ENCODE data around the gene TSC22D2.

Gene TSC22D2

DNA sequence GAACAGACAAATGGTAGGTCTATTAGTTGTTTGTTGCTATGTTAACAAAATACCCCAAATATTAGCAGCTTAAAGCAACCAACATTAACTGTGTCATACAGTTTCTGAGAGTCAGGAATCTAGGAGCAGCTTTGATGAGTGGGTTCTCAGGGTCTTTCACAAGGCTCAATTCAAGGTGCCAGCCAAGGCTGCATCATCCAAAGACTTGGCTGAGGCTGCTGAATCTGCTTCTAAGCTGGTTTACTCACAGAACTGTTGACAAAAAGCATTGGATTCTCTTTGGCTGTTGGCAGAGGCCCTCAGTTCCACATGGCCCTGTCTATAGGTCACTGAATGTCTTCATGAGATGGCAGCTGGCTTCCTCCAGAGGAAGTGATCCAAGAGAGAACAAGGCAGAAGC lies 40.3 kb upstream of the TSC22D2 start:
- no peaks in the 10 kb centered on the region for H3K9me3 ChIP-seq (ENCODE audit: control insufficient read depth, insufficient read depth, low read length)
- no peaks in the 10 kb centered on the region for H3K79me2 ChIP-seq (ENCODE audit: control insufficient read depth, low read length)
- H3K9me2 ChIP-seq (replicated peaks; ENCODE audit: control insufficient read depth, low read length), result no peaks in the 10 kb centered on the region
- H3K4me1 ChIP-seq (ENCODE audit: control insufficient read depth, low read length), result peaks cover 3% of the 10 kb centered on the region; the same call in 1 of the 2 replicates
- H3K4me2 ChIP-seq (ENCODE audit: low read length), result no peak overlapping the region
- H4K20me1 ChIP-seq (ENCODE audit: control insufficient read depth, insufficient read depth, low read depth, low read length), result no peaks in the 10 kb centered on the region
- H3K4me3 ChIP-seq (ENCODE audit: low read length), result no peak overlapping the region
- no peaks in the 10 kb centered on the region for H3K36me3 ChIP-seq (ENCODE audit: control insufficient read depth, low read length)
- no peaks in the 10 kb centered on the region for H3F3A ChIP-seq (ENCODE audit: control insufficient read depth, insufficient read depth)
- TF ChIP-seq, protein P1, sequence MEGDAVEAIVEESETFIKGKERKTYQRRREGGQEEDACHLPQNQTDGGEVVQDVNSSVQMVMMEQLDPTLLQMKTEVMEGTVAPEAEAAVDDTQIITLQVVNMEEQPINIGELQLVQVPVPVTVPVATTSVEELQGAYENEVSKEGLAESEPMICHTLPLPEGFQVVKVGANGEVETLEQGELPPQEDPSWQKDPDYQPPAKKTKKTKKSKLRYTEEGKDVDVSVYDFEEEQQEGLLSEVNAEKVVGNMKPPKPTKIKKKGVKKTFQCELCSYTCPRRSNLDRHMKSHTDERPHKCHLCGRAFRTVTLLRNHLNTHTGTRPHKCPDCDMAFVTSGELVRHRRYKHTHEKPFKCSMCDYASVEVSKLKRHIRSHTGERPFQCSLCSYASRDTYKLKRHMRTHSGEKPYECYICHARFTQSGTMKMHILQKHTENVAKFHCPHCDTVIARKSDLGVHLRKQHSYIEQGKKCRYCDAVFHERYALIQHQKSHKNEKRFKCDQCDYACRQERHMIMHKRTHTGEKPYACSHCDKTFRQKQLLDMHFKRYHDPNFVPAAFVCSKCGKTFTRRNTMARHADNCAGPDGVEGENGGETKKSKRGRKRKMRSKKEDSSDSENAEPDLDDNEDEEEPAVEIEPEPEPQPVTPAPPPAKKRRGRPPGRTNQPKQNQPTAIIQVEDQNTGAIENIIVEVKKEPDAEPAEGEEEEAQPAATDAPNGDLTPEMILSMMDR (IDR thresholded peaks at IDR 0.05; ENCODE audit: low read depth, low read length, poor library complexity, severe bottlenecking), result no peak
- TF ChIP-seq EZH2phosphoT487 (IDR thresholded peaks at IDR 0.05; ENCODE audit: borderline replicate concordance, low read length), result no peak
- H3K27me3 ChIP-seq (ENCODE audit: control insufficient read depth, low read length), result no peaks in the 10 kb centered on the region
- no peak overlapping the region for H3K27ac ChIP-seq (ENCODE audit: low read depth, low read length)

DNA sequence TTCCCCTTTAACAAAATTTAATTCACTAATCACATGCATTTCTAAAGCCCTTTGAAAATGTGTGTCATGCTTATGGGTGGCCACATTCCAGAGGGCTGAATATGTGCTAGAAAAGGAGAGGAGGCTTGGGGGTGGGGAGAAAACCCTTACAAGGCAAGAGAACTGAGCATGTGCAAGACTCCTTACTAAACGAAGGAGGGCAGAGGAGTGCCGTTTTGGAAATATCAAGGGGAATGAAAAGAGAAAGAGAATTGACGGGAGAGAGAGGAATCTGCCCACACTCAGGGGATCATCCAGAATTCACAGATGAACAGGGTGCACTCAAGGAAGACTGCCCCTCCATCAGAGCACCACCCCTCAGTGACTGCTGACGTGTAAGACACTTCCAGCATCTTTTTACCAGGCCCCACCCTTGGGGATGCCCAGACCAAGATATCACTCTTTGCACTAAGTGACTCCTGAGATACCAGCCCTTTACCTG lies 37.9 kb upstream of the TSC22D2 start:
- H3K36me3 ChIP-seq (ENCODE audit: control insufficient read depth, low read length), result no peaks in the 10 kb centered on the region
- peaks cover 12% of the 10 kb centered on the region for H3K4me1 ChIP-seq (ENCODE audit: control insufficient read depth, low read length)
- no peaks in the 10 kb centered on the region for H3F3A ChIP-seq (ENCODE audit: control insufficient read depth, insufficient read depth)
- no peaks in the 10 kb centered on the region for H4K20me1 ChIP-seq (ENCODE audit: control insufficient read depth, insufficient read depth, low read depth, low read length)
- no peaks in the 10 kb centered on the region for H3K79me2 ChIP-seq (ENCODE audit: control insufficient read depth, low read length)
- no peak for TF ChIP-seq EZH2phosphoT487 (IDR thresholded peaks at IDR 0.05; ENCODE audit: borderline replicate concordance, low read length)
- TF ChIP-seq, protein P1 (IDR thresholded peaks at IDR 0.05; ENCODE audit: low read depth, low read length, poor library complexity, severe bottlenecking), result no peak
- H3K27ac ChIP-seq (ENCODE audit: low read depth, low read length), result no peak overlapping the region
- H3K4me3 ChIP-seq (ENCODE audit: low read length), result no peak overlapping the region
- no peak overlapping the region for H3K4me2 ChIP-seq (ENCODE audit: low read length)
- no peaks in the 10 kb centered on the region for H3K27me3 ChIP-seq (ENCODE audit: control insufficient read depth, low read length)
- no peaks in the 10 kb centered on the region for H3K9me3 ChIP-seq (ENCODE audit: control insufficient read depth, insufficient read depth, low read length)
- no peaks in the 10 kb centered on the region for H3K9me2 ChIP-seq (replicated peaks; ENCODE audit: control insufficient read depth, low read length)

DNA sequence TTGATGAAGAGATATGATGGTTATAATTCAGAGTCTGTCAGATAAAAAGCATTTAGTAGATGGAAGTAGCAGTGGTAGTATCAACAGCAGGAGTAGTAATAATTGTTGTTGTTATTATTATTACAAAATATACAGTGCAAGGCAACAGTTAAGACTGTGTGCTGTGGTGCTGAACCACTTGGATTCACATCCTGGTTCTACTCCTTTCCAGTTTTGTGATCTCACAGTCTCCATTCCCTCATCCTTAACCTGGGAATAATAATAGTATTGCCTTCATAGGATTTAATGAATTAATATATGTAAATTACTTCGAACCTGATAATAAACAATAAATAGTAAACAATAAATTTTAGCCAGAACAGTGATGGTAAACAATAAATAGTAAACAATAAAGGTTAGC lies 37.1 kb upstream of the TSC22D2 start:
- Histone ChIP-seq H3K4me3 (ENCODE audit: low read length) (no peak overlapping the region), H3K4me2 (ENCODE audit: low read length) (no peak overlapping the region), H3K27me3 (ENCODE audit: control insufficient read depth, low read length) (no peaks in the 10 kb centered on the region), H3F3A (ENCODE audit: control insufficient read depth, insufficient read depth) (no peaks in the 10 kb centered on the region), H3K9me3 (ENCODE audit: control insufficient read depth, insufficient read depth, low read length) (no peaks in the 10 kb centered on the region), H3K79me2 (ENCODE audit: control insufficient read depth, low read length) (no peaks in the 10 kb centered on the region), H3K27ac (ENCODE audit: low read depth, low read length) (no peak overlapping the region), H4K20me1 (ENCODE audit: control insufficient read depth, insufficient read depth, low read depth, low read length) (no peaks in the 10 kb centered on the region), H3K36me3 (ENCODE audit: control insufficient read depth, low read length) (no peaks in the 10 kb centered on the region), H3K9me2 (replicated peaks; ENCODE audit: control insufficient read depth, low read length) (no peaks in the 10 kb centered on the region), H3K4me1 (ENCODE audit: control insufficient read depth, low read length) (peaks cover 12% of the 10 kb centered on the region)
- no peak for TF ChIP-seq EZH2phosphoT487 (IDR thresholded peaks at IDR 0.05; ENCODE audit: borderline replicate concordance, low read length)
- TF ChIP-seq, protein P1 (IDR thresholded peaks at IDR 0.05; ENCODE audit: low read depth, low read length, poor library complexity, severe bottlenecking), result no peak

Measured in DOHH2 (cell line).